K562 (cell line): ENCODE data around the gene TMEM143. TPM values are rescaled to one million over a fixed set of nuclear protein-coding genes. Genes with fewer than 3 reads are reported as not detected.

Source experiments
- ARNT ChIP-seq, 2 experiments: fragments of 450-650 bp; IDR thresholded peaks; 2 replicates each; pipeline ENCODE4 v1.6.1; 2016; ENCODE audit warnings: mild to moderate bottlenecking in 1 of 2
- CCAR2 ChIP-seq: fragments of 200-400 bp; formaldehyde crosslinking; IDR thresholded peaks from 2 replicates; pipeline ENCODE4 v1.6.1; 2017; ENCODE audit warnings: mild to moderate bottlenecking, low read depth, low read length
- DNMT1 ChIP-seq: fragments of 450-650 bp; IDR thresholded peaks from 2 replicates; pipeline ENCODE4 v1.6.1; 2016; ENCODE audit warnings: antibody characterized with exemption, mild to moderate bottlenecking
- DPF2 ChIP-seq: fragments of 450-650 bp; IDR thresholded peaks from 2 replicates; pipeline ENCODE4 v1.6.1; 2016
- ELK1 ChIP-seq: sonication (generic); formaldehyde crosslinking; IDR thresholded peaks from 2 replicates; pipeline ENCODE4 v1.8.1; 2022; ENCODE audit warnings: missing genetic modification reagents
- ETS2 ChIP-seq: IDR thresholded peaks from 2 replicates; pipeline ENCODE4 v1.6.1; 2016; ENCODE audit warnings: borderline replicate concordance, missing genetic modification characterization, mild to moderate bottlenecking, moderate library complexity, missing compliant biosample characterization; ENCODE audit not compliant: poor library complexity, severe bottlenecking
- KDM1A ChIP-seq, 2 experiments: fragments of 450-650 bp; IDR thresholded peaks; 2 replicates each; pipeline ENCODE4 v1.6.1; 2016; ENCODE audit warnings: mild to moderate bottlenecking in 2 of 2
- MLX ChIP-seq, 2 experiments: fragments of 450-650 bp in 1 of 2; sonication (generic) in 1 of 2; formaldehyde crosslinking; conservative IDR thresholded peaks; 2 replicates each; pipeline versions ENCODE4 v1.4.0 to v1.8.1; 2020 to 2022; ENCODE audit warnings: mild to moderate bottlenecking in 1 of 2, missing genetic modification reagents in 1 of 2
- MNT ChIP-seq, 2 experiments: fragments of 450-650 bp; conservative IDR thresholded peaks; 2 replicates each; pipeline ENCODE4 v1.6.1; 2017; ENCODE audit warnings: mild to moderate bottlenecking in 2 of 2, moderate library complexity in 2 of 2
- NBN ChIP-seq: fragments of 450-650 bp; IDR thresholded peaks from 2 replicates; pipeline ENCODE4 v1.6.1; 2016; ENCODE audit warnings: low read depth, mild to moderate bottlenecking
- NEUROD1 ChIP-seq: fragments of 150-350 bp; IDR thresholded peaks from 2 replicates; pipeline ENCODE4 v1.6.1; 2014; ENCODE audit warnings: borderline replicate concordance, low read length, low read depth; ENCODE audit not compliant: partially characterized antibody
- RNF2 ChIP-seq: sonication (generic); IDR thresholded peaks from 2 replicates; pipeline ENCODE4 v1.6.1; 2016
- SLC30A9 ChIP-seq: fragments of 250-450 bp; sonication (Bioruptor Pico); IDR thresholded peaks from 2 replicates; pipeline ENCODE4 v1.8.0; 2022; ENCODE audit warnings: mild to moderate bottlenecking, moderate library complexity
- USF1 ChIP-seq: sonication (generic); formaldehyde crosslinking; IDR thresholded peaks from 2 replicates; pipeline ENCODE4 v1.9.0; 2022; ENCODE audit warnings: mild to moderate bottlenecking, missing genetic modification reagents
- XRCC3 ChIP-seq: fragments of 450-650 bp; IDR thresholded peaks from 2 replicates; pipeline ENCODE4 v1.6.1; 2017; ENCODE audit warnings: mild to moderate bottlenecking, moderate library complexity
- YY1 ChIP-seq, 3 experiments: IDR thresholded peaks; 2 replicates each; pipeline ENCODE4 v1.6.1; 2011; ENCODE audit warnings: low read length in 2 of 3, mild to moderate bottlenecking in 2 of 3, moderate library complexity in 2 of 3, borderline replicate concordance in 1 of 3, control low read depth in 1 of 3, low read depth in 1 of 3; ENCODE audit not compliant: insufficient read depth in 3 of 3, insufficient replicate concordance in 2 of 3, control insufficient read depth in 1 of 3, insufficient read length in 1 of 3; ENCODE audit errors: extremely low read depth in 1 of 3
- ZNF395 ChIP-seq: fragments of 200-800 bp; sonication (Bioruptor generic); IDR thresholded peaks from 2 replicates; pipeline ENCODE4 v1.6.1; 2017; ENCODE audit warnings: missing genetic modification characterization, missing compliant biosample characterization
- ZNF785 ChIP-seq: fragments of 250-450 bp; sonication (Bioruptor Pico); IDR thresholded peaks from 2 replicates; pipeline ENCODE4 v1.4.0; 2020; ENCODE audit warnings: mild to moderate bottlenecking
- polyA plus RNA-seq, 8 experiments: library from polyadenylated mRNA; depleted of rRNA in 4 of 8; stranded (reverse) in 5 of 8; unstranded in 3 of 8; fragments of >200 nt; fragmentation: Nextera tagmentation in 2 of 8; fragmentation: Illumina TruSeq in 1 of 8; extraction: Ambion mirVana in 2 of 8; extraction: Trizol in 1 of 8; gene quantifications; 2 replicates each; pipeline versions ENCODE4 v1.2.1 to v1.2.3, GENCODE V29; 2011 to 2014; ENCODE audit warnings: inconsistent platforms in 1 of 8, missing spikeins in 1 of 8
- total RNA-seq, 7 experiments: library from RNA; depleted of rRNA in 6 of 7; stranded (reverse); fragments of >200 nt in 6 of 7; fragmentation: Illumina TruSeq in 2 of 7; extraction: Trizol in 2 of 7; gene quantifications; 2 replicates each; pipeline versions ENCODE4 v1.2.1 to v1.2.3, GENCODE V29; 2011 to 2021; ENCODE audit warnings: low replicate concordance in 1 of 7

The TMEM143 gene
- total and polyA plus RNA-seq, 9 of the 15 experiments (the other 6 are each of a cell fraction or from before 2014, with no cell fraction given), result 0.66 to 8.8 (median 4.3) TPM

GRCh38 chr19:48321622-48322591, 41.8 kb downstream of the TMEM143 start (continued):
- peak; percentile 98 for TF ChIP-seq USF1 (CRISPR knock-in tag)
- peak; percentile 89 for TF ChIP-seq ZNF395 (CRISPR knock-in tag)
- no peak for TF ChIP-seq CCAR2
- TF ChIP-seq KDM1A (IDR thresholded peaks at IDR 0.05), result no peak
- TF ChIP-seq XRCC3, result no peak
- TF ChIP-seq DPF2, result peak; percentile 81
- TF ChIP-seq NEUROD1, result peak; percentile 63
- no peak for TF ChIP-seq SLC30A9 (CRISPR knock-in tag)
- TF ChIP-seq NBN, result no peak
- TF ChIP-seq ETS2 (tag), result no peak
- TF ChIP-seq MNT (conservative IDR thresholded peaks at IDR 0.05), result peak; percentile 98 to 99
- no peak for TF ChIP-seq ARNT (IDR thresholded peaks at IDR 0.05)
- no peak for TF ChIP-seq ELK1 (CRISPR knock-in tag)
- TF ChIP-seq DNMT1, result no peak
- peak in 1 of 3 experiments; percentile 69 for TF ChIP-seq YY1 (IDR thresholded peaks at IDR 0.05; ENCODE audit: borderline replicate concordance in 1 of 3, control insufficient read depth in 1 of 3, extremely low read depth in 1 of 3, insufficient read depth in 3 of 3, insufficient read length in 1 of 3, insufficient replicate concordance in 2 of 3, low read depth in 1 of 3, low read length in 2 of 3)
- peak in 1 of 2 experiments; percentile 52; a peak in 1 of 4 replicates for TF ChIP-seq MLX (CRISPR knock-in tag; conservative IDR thresholded peaks at IDR 0.05)
- peak; percentile 98 for TF ChIP-seq RNF2
- TF ChIP-seq ZNF785 (CRISPR knock-in tag), result no peak
